Spinal cord (tissue), 10 donors: ENCODE measurements around the gene OGFOD3. TPM values are rescaled to one million over a fixed set of nuclear protein-coding genes. Genes with fewer than 3 reads are reported as not detected.

Experiments
- DNase-seq, 6 donors: peaks; one replicate each; pipeline versions ENCODE4 v3.0.0 to v3.0.0-alpha.2; 2013 to 2015; ENCODE audit warnings: low spot score in 6 of 6, low read depth in 4 of 6
- H3K27ac ChIP-seq: one replicate; pipeline ENCODE4 v1.5.1; 2013; ENCODE audit warnings: low read depth, low read length, control low read depth
- H3K27me3 ChIP-seq: one replicate; pipeline ENCODE4 v1.6.1; 2013; ENCODE audit warnings: low read length; ENCODE audit not compliant: control insufficient read depth, insufficient read depth
- H3K36me3 ChIP-seq: one replicate; pipeline ENCODE4 v1.6.1; 2013; ENCODE audit warnings: low read length; ENCODE audit not compliant: control insufficient read depth, insufficient read depth
- H3K4me1 ChIP-seq: one replicate; pipeline ENCODE4 v1.6.1; 2013; ENCODE audit warnings: low read length; ENCODE audit not compliant: control insufficient read depth, insufficient read depth
- H3K4me3 ChIP-seq: one replicate; pipeline ENCODE4 v1.5.1; 2013; ENCODE audit warnings: low read depth, low read length, control low read depth
- H3K9me3 ChIP-seq: one replicate; pipeline ENCODE4 v1.6.1; 2013; ENCODE audit warnings: low read length; ENCODE audit not compliant: control insufficient read depth, insufficient read depth
- whole genome bisulfite sequencing: methylation state at CpG from one replicate; pipeline ENCODE4 v1.1.5; 2013; ENCODE audit warnings: missing lambda C conversion rate; ENCODE audit not compliant: insufficient coverage; 5-methylcytosine and 5-hydroxymethylcytosine counted together
- polyA plus RNA-seq, 2 donors: library from polyadenylated mRNA; unstranded; fragments of 120-200 nt; gene quantifications; one replicate each; pipeline ENCODE4 v1.2.1, GENCODE V29; 2013; ENCODE audit not compliant: insufficient read length in 2 of 2
- total RNA-seq, 2 donors: library from RNA; depleted of rRNA in 1 of 2; stranded (reverse); fragments of 120-200 nt in 1 of 2; fragments of >200 nt in 1 of 2; gene quantifications; one replicate each; pipeline versions ENCODE4 v1.2.3 to v1.2.4, GENCODE V29; 2013 to 2014
- donor health status: healthy.

The OGFOD3 gene
- total and polyA plus RNA-seq, 4 donors, result 12.5 to 31.1 (median 27.2) TPM

DNA sequence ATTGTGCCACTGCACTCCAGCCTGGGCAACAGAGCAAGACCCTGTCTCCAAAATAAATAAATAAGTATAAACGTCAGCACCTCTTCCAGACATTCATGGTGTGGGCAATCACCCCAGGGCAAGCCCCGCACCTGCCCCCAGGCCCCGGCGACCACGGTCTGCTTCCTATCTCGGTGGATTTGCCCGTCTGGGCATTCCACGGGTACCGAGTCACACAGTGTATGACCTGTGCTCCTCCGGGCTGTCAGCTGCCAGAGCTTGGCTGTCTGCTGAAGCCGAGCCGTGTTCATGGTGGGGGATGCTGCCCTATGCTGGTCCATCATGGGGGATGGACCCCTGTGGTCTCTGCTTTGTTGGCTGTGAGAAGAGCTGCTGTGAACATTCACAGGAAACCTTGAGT is 16.7 kb upstream of the OGFOD3 start:
- H3K9me3 ChIP-seq, result no peaks in the 10 kb centered on the region
- no peak overlapping the region for H3K27ac ChIP-seq
- WGBS, result 88% methylated on average over 11 of the region's 12 CpGs
- peaks cover 70% of the 10 kb centered on the region for H3K36me3 ChIP-seq
- no peak for DNase-seq
- H3K4me1 ChIP-seq, result peaks cover 7% of the 10 kb centered on the region
- no peaks in the 10 kb centered on the region for H3K27me3 ChIP-seq
- H3K4me3 ChIP-seq, result no peak overlapping the region

DNA sequence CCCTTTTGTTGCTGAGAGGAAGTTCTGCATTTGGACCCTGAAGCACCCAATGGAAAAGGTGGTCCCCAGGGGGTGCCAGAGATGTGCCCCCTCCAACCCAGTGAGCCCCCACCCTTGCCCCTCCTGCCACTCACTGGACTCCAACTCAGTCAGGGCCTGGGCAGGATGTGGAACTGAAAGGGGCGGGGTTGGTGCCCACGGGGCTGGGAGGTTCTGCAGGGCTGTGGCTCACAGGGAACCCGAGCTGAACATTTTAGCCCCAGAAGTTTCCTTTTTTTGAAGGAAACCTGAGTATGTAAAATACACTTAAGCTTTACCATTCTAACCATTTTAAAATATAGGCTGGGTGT is 15.8 kb upstream of the OGFOD3 start:
- no peaks in the 10 kb centered on the region for H3K9me3 ChIP-seq
- DNase-seq, result no peak
- peaks cover 70% of the 10 kb centered on the region for H3K36me3 ChIP-seq
- H3K27me3 ChIP-seq, result no peaks in the 10 kb centered on the region
- WGBS, result 56% methylated on average over 3 of the region's 3 CpGs
- H3K27ac ChIP-seq, result no peak overlapping the region
- H3K4me3 ChIP-seq, result no peak overlapping the region
- H3K4me1 ChIP-seq, result no peaks in the 10 kb centered on the region

DNA sequence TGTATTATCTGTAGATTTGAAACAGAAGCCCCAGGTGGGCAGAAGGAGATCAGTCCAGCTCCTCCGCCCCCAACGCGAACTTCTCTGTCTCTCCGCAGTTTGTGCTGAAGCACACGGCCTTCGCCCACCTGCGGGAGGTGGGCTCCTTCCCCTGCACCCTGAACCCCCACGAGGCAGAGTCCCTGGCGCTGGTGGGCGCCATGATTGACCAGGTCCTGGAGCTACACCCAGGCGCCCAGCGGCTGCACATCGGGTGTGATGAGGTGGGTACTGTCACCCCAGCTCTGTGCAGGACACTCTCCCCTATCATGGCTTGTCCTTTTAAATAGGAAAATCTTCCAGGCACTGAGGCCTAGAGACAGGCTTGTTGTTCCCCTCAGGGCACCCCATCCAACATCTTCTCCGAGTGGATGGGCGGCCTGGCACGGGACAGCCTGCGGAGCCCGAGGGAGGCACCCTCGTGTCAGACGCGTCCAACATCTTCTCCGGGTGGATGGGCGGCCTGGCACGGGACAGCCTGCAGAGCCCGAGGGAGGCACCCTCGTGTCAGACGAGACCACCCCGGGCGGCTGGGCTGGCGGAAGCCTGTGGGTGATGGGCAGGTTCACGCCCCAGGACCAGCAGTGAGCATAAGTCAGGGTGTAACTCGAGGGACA is 15.3 kb upstream of the OGFOD3 start:
- Histone ChIP-seq H3K4me1 (no peaks in the 10 kb centered on the region), H3K36me3 (peaks cover 65% of the 10 kb centered on the region), H3K27me3 (no peaks in the 10 kb centered on the region), H3K4me3 (no peak overlapping the region), H3K27ac (no peak overlapping the region), H3K9me3 (no peaks in the 10 kb centered on the region)
- DNase-seq, result no peak
- 91% methylated on average over 30 of the region's 32 CpGs for WGBS

DNA sequence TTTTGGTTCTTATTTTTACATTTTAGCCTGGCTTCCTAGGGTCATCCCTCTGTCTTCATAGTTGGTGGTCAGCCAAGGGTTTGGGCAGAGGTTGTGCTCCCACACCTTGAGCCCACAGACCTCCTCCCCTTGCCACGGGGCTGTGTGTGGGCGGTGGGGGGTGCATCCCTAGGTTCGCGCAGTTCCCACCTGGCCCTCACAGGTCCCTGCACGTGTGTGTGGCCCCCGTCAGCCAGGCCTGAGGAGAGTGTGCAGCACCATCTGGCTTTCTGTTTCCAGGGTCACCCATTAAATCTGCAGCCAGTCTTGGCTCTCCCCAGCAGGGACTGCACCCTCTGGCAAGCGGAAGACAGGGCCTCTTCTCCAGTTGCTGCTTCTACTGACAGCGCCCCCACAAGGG is 13.6 kb upstream of the OGFOD3 start:
- 89% methylated on average over 7 of the region's 8 CpGs for WGBS
- Histone ChIP-seq H3K27ac (no peak overlapping the region), H3K9me3 (no peaks in the 10 kb centered on the region), H3K36me3 (peaks cover 51% of the 10 kb centered on the region), H3K4me1 (no peaks in the 10 kb centered on the region), H3K4me3 (no peak overlapping the region), H3K27me3 (no peaks in the 10 kb centered on the region)
- no peak for DNase-seq

DNA sequence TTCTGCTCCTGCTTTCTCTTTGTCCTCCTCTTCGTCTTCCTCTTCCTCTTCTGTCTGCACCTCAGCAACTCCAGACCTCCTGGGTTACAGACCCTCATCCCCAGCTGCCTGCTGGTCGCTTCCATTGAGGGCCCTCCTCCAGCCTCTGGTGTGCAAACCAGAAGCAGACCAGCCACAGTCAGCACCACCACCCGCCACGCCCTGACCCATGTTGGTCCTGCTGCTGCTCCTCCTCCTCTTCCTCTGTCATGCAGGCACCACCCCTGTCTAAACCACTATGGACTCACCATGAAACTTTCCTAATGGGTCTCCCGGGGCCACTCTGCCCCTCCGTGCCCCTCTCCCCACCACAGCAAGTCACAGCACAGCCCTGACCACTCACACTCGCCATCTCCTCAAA is 11.4 kb upstream of the OGFOD3 start:
- Histone ChIP-seq H3K4me1 (no peaks in the 10 kb centered on the region), H3K27me3 (no peaks in the 10 kb centered on the region), H3K27ac (no peak overlapping the region), H3K36me3 (peaks cover 35% of the 10 kb centered on the region), H3K4me3 (no peak overlapping the region), H3K9me3 (no peaks in the 10 kb centered on the region)
- 78% methylated on average over 7 of the region's 7 CpGs for WGBS
- DNase-seq, result no peak

DNA sequence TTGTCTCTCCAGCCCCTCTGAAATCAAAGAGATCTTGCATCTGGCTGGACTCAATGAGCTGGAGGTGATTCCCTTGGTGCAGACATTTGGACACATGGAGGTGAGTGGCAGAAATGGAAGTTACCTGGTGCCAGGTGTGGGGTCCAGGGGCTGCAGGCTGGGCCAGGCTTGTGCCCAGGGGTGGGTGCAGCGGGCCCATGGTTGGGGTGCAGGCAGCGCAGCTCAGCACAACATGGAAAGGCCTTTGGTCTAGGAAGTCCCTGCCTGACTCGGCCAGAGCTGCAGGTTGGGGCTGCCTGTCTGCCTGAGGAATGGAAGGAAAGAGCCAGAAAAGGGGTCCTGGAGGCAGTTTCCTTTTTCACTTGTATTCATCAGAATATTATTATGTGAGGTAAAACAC is 10.2 kb upstream of the OGFOD3 start:
- H3K27me3 ChIP-seq, result no peaks in the 10 kb centered on the region
- H3K36me3 ChIP-seq, result peaks cover 35% of the 10 kb centered on the region
- 90% methylated on average over 2 of the region's 3 CpGs for WGBS
- H3K4me1 ChIP-seq, result peaks cover 2% of the 10 kb centered on the region
- no peak overlapping the region for H3K27ac ChIP-seq
- DNase-seq, result no peak
- no peaks in the 10 kb centered on the region for H3K9me3 ChIP-seq
- H3K4me3 ChIP-seq, result no peak overlapping the region

DNA sequence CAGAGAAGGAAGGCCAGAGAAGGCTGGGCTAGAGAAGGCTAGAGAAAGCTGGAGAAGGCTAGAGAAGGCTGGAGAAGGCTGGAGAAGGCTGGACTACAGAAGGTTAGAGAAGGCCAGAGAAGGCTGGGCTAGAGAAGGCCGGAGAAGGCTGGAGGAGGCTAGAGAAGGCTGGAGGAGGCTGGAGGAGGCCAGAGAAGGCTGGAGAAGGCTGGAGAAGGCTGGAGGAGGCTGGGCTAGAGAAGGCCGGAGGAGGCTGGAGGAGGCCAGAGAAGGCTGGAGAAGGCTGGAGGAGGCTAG is 6.4 kb upstream of the OGFOD3 start:
- no peak overlapping the region for H3K4me3 ChIP-seq
- no peaks in the 10 kb centered on the region for H3K27me3 ChIP-seq
- H3K4me1 ChIP-seq, result peaks cover 2% of the 10 kb centered on the region
- H3K9me3 ChIP-seq, result no peaks in the 10 kb centered on the region
- no peak for DNase-seq
- H3K27ac ChIP-seq, result no peak overlapping the region
- peaks cover 34% of the 10 kb centered on the region for H3K36me3 ChIP-seq
- WGBS, result 89% methylated on average over 2 of the region's 2 CpGs

DNA sequence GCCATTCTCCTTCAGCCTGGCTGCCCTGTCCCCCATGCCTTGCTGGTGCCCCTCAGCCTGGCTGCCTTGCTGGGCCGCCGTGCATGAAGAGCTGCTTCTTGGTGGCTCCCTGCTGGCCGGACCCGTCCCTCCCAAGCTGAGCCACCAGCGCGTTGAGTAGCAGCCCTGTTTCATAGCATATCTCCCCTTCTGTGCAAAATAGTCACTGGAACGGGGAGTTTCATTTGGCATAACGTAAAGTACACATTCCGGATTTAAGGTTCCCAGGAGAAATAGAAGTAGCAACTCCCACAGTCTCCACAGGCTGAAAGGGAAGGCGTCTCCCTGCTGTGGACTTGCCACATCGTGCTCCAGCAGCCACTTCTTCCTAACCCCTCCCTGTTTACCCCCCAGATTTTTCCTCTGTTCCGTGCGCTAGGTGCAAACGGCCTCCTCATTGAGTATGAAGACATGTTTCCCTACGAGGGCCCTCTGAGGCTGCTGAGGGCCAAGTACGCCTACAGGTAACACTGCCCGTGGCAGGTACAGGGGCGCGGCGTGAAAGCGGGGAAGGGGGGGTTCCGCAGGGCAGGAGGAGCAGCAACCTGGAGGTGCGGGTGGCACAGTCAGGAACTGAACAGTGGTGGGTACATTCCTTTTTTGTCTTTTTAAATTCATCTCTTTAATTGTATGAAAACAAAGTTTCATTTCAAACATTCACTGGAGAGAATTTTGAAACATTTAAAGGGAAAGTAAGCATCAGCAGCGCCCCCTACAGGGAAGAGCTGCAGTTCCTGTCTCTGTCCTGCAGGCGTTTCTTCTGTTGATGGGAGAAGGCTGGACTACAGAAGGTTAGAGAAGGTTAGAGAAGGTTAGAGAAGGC is 5.8 kb upstream of the OGFOD3 start:
- peak in 2 of 6 donors; percentile 11 to 54 for DNase-seq
- WGBS, result 65% methylated on average over 17 of the region's 25 CpGs
- no peak overlapping the region for H3K4me3 ChIP-seq

DNA sequence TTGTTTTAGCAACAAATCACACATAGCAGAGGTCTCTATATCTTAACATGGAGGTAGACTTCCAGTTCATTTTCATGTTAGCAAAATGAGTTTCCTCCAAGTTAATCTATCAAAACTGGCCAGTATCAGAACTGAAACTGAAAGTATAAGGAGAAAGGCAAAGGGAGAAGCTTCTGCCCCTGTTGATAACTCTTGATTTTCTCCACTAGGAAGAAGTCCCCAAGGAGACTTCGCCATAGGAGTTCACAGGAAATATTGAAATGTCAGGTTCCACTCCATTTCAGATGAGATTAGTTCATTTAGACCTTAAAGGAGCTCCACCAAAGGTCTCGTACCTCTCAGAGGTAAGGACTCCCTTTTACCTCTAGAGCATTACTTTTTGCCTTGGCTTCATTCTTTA is 1.2 kb upstream of the OGFOD3 start:
- no peak overlapping the region for H3K27ac ChIP-seq
- no peak overlapping the region for H3K4me3 ChIP-seq
- peaks cover 31% of the 10 kb centered on the region for H3K36me3 ChIP-seq
- peaks cover 15% of the 10 kb centered on the region for H3K4me1 ChIP-seq
- WGBS, result no CpG with 5 or more reads among the region's 2 CpGs
- no peak for DNase-seq
- no peaks in the 10 kb centered on the region for H3K27me3 ChIP-seq
- no peaks in the 10 kb centered on the region for H3K9me3 ChIP-seq

More for the DNA sequence above, 5.8 kb upstream of the OGFOD3 start:
- Histone ChIP-seq H3K27me3 (no peaks in the 10 kb centered on the region), H3K9me3 (no peaks in the 10 kb centered on the region), H3K27ac (no peak overlapping the region), H3K36me3 (peaks cover 28% of the 10 kb centered on the region), H3K4me1 (peaks cover 2% of the 10 kb centered on the region)

DNA sequence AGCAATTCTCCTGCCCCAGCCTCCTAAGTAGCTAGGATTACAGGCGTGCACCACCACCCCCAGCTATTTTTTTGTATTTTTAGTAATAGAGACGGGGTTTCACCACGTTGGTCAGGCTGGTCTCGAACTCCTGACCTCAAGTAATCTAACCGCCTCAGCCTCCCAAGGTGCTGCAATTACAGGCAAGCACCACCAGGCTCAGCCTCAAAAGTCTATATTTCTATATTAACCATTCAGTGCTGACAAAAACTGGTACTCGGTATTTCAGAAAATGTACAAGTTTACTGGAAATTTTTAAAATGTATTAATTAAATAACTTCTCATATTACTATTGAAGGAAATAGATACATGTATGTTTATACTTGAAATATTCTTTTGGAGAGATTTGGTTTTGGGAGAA is 1.6 kb downstream of the OGFOD3 start:
- Histone ChIP-seq H3K36me3 (peaks cover 37% of the 10 kb centered on the region), H3K4me3 (no peak overlapping the region)
- no CpG with 5 or more reads among the region's 6 CpGs for whole genome bisulfite sequencing

More for the DNA sequence above, 1.6 kb downstream of the OGFOD3 start:
- H3K9me3 ChIP-seq, result no peaks in the 10 kb centered on the region
- no peak for DNase-seq
- H3K27me3 ChIP-seq, result no peaks in the 10 kb centered on the region
- no peak overlapping the region for H3K27ac ChIP-seq
- peaks cover 17% of the 10 kb centered on the region for H3K4me1 ChIP-seq
